GM19238 (cell line): ENCODE results near the gene CCDC127.
"Not testable (repeated sequence)": the region's sequence is repeated elsewhere in the genome, so short reads cannot be mapped to it uniquely, and the experiment has no call there.

ENCODE experiments used
- DNase-seq: peaks from one replicate; pipeline ENCODE4 v3.0.0; 2011; ENCODE audit warnings: low spot score; ENCODE audit not compliant: insufficient read length

CCDC127 gene

DNA sequence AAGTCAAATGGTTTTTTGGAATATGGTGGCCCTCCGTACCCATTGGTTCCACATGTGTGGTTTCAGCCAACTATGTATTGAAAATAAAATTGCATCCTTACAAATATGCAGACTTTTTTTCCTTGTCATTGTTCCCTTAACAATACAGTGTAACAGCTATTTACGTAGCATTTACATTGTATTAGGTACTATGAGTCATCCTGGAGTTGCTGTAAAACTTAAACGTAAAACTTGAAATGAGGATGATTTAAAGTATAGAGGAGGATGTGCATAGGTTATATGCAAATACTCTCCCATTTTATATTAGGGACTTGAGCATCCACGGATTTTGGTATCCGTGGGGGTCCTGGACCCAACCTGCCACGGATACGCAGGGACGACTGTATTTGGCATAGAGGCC, 16.5 kb upstream of the CCDC127 start:
- DNase-seq, result no peak

DNA sequence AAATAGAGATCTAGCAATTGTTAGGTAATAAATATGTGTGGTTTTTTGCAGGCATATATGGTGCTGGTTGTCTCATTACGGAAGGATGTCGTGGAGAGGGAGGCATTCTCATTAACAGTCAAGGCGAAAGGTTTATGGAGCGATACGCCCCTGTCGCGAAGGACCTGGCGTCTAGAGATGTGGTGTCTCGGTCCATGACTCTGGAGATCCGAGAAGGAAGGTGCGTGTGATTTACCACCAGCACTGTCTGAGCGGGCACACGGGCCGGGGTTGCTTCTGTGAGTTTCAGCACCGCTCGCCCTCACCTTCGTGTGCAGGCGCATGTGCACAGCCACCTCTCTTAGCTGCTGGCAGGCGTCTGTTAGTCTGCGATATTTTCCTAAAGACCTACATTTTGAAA, 15.5 kb upstream of the CCDC127 start:
- not testable (repeated sequence) for DNase-seq

DNA sequence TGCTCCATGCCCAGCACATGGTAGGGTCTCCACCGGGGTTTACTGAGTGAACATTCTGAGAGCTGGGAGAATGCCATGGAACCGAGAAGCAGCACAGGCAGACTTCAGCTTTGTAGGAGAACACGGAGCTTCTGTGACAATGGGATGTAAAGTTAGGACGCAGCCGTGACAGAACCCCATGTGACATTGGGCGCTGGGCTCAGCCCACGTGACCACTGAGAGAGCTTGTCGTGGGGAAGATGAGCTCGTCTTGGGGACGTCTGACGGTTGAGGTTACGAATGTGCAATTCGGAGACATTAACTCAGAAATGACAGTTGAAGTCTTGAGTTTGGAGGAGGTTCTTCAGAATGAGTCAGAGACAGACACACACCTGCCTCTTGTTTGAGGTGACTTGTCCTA, 13.7 kb upstream of the CCDC127 start:
- no peak for DNase-seq

DNA sequence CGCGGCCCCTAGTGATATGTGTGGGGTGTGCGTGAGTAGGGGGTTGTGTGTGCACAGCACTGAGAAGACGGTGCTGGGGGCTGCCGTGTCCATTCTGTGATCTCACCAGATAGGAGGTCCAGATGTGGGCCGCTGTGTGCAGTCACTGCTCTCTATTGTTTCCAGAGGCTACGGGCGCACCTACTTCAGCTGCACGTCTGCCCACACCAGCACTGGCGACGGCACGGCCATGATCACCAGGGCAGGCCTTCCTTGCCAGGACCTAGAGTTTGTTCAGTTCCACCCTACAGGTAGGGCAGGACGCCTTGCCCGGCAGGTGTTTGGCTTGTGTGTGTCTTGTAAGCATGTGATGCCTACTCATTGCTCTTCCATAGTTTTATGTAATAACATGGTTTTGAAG, 12.8 kb upstream of the CCDC127 start:
- DNase-seq, result no peak

DNA sequence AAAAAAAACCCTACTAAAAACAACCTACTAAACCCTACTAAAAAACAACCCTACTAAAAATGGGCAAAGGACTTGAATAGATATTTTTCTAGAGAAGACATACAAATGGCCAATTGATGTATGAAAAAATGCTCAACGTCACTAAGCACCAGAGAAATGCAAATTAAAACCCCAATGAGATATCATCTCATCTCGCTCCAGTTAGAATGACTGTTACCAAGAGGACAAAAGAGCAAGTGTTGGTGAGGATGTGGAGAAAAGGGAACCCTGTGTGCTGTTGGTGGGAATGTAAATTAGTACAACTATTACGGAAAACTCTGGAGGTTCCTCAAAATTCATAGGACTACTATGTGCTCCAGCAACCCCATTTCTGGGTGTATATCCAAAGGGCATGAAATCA, 10.9 kb upstream of the CCDC127 start:
- DNase-seq, result no peak

DNA sequence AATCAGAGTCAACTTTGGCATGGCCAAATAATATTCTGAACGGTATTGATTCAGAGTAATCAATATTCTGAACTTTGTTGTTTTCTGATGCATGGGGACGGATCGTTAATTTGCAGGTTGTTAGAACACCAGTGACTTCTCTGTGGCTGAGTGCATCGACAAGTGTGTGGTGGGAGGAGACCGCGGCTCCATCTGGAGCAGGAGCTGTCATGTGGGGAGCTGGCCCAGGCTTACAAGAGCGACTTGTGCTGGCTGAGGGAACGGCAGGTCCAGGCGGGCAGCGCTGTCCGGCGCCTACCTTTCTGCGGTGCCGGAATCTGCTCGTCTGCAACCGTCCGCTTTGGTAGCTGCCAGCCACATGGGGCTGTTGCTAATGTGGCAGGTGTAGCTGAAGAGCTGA, 9.4 kb upstream of the CCDC127 start:
- not testable (repeated sequence) for DNase-seq

DNA sequence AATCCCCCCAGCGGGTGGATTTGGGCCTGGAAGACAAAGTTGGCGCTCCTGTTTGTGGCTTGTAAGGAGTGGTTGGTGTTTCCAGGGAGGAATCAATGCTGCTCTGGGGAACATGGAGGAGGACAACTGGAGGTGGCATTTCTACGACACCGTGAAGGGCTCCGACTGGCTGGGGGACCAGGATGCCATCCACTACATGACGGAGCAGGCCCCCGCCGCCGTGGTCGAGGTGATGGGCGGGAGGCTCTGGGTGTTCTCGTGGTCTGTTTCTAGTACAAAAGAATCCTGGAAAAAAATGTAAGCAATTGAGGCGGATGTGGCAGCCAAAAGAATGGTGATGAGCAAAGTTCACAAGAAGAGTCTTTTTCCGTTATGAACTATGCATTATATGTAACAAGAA, 7.4 kb upstream of the CCDC127 start:
- DNase-seq, result no peak

DNA sequence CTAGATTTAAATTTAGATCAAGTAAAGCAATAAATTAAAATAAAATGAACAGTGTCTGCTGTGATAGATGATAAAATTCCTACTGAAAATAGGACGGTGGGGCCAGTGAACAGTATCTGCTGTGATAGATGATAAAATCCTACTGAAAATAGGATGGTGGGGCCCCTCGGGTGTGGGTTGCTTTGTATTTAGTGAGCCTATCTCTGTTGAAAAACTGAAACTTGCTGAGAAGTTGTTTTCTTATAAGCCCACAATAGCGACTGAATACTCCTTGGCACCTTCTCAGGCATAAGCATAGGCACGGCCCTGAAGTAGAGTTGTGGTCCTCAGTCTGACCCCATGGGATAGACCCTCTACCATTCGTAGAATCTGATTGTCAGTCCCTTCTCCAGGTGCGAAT, 5.8 kb upstream of the CCDC127 start:
- no peak for DNase-seq

DNA sequence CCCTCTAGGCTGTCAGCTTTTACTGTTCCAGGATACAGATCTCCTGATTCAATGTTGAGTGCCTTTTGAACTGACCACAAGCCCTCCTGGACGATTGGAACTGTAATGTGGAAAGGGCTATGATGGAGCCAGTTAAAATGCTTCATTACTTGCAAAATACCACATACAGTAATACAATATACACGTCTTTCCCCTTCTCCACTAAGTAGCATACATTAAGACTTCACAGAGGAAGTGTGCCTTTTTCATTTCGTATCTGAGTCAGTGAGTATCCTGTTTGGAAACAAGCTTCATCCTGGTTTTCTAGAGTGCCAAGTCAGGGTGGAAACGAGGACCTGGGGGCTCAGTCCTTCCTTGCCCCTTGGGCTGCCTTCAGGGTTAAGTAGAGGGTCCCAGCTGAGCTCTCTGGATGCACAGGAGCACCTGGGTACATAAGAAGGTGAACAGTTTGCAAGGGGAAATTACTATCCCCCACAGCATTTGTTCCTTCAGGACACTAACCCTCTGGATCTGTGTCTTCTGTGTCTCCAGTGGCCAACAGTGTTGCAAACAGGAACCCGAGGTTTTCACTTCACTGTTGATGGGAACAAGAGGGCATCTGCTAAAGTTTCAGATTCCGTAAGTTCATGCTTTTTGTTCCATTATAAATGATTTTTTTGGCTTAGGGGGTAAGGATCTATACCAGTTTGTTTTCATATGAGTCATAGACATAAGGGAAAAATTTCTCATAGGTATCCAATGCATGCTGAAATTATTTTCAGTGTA, 5.2 kb upstream of the CCDC127 start:
- not testable (repeated sequence) for DNase-seq

DNA sequence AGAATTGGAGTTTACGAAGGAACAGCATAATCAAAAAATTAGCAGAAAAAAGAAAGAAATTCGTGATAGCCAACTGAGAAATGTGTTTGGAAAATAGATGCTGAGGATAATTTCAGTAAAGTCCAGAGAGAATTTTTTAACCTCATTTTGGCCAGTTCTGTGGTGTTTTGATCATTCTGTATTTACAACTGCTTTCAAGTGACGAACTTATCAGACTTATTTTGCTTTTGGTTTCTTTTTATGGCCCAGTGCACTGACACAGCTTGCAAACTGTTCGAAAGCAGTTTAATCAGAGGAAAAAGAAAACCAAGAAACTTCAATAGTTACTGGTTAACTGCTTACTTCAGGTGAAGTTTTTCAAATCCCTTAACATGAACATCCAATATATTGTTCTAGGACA, 2.0 kb upstream of the CCDC127 start:
- no peak for DNase-seq

DNA sequence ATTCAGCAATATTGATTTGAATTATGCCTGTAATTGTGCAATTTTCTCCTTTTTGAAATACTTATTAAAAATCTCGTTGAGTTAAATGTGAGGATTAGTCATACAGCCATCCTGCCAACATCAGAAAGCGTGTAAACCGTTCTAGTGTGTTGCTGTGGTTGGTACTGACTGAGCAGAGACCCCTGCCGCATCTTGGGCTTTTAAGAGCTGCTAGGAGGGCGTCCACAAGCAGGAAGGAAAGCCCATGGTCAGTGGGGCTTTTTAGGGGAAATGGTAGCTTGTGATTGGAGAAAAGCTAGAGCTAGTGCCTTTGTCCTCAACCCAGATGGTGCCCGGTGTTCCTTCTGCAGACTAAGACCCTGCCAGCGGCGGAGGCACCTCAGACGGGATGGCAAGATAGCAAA, 1.5 kb upstream of the CCDC127 start:
- DNase-seq, result no peak

DNA sequence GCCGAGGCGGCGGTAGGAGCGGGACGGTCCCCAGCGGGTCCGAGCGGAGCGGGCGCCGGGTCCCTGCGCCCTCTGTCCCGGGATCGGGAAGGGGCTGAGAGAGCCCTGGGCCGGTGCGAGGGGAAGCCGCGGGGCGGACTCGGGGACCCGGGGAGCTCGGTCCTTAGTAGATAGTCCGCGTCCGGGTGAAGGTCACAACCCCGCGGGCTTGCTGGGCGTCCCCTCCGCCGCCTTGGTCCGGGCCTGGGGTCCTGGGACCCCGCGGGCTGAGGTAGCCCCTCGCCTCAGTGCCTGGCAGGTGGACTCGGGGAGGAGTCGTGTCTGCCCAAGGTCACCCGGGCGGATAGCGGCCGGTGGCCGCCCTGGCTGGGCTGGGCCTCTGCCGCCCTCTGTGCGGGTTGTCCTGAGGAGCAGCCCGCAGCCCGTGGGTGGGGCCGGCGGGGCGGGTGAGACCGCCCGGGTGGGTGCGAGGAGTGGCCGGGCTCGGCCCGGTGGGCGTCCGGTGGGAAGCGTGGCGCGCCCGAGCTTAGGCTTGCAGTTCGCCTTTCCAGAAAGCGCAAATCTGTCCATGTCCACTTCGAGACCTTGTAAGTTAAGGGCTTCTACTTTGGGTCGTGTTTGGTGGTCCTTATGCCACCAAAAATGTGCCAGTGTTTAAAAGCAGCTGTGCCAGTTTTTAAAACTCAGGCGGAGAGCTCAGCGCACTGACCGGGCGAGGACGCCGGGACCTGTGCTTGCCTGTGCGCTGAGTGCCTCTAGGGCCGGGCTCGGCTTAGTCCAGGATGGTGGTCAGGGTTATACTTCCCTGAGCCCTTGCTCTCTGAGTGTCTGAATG, 721 bp upstream of the CCDC127 start:
- no peak for DNase-seq

DNA sequence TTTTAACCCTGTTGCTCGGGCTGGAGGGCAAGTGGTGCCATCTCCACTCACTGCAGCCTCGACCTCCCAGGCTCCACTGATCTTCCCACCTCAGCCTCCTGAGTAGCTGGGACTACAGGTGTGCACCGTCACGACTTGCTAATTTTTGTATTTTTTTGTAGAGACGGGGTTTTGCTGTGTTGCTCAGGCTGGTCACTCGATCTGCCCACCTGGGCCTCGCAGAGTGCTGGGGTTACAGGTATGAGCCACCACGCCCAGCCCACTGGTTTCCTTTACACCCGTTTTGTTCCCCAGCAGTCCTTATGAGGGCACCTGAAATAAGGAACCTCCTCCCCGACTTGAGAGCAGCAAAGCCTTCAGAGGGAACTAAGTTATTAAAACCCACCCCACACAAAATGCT, 1.9 kb downstream of the CCDC127 start:
- not testable (repeated sequence) for DNase-seq

DNA sequence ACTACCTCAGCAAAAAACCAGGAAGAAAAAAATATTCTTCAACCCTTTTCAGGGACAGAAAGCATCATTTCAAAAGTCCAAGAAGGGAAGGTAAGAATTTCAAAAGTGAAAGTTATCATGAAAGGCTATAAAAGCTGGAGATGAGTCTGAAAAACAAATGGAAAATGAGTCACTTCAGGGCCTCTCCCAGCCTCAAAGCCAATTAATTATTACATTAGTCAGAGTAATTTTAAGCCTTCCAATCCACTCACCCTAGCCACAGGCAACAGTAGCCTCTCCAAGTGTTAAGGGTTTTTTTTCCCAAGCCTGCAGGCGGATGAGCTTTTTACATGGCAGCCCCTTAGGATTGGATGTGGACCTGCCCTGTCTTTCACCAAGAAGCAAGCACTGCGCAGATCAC, 2.7 kb downstream of the CCDC127 start:
- DNase-seq, result not testable (repeated sequence)

DNA sequence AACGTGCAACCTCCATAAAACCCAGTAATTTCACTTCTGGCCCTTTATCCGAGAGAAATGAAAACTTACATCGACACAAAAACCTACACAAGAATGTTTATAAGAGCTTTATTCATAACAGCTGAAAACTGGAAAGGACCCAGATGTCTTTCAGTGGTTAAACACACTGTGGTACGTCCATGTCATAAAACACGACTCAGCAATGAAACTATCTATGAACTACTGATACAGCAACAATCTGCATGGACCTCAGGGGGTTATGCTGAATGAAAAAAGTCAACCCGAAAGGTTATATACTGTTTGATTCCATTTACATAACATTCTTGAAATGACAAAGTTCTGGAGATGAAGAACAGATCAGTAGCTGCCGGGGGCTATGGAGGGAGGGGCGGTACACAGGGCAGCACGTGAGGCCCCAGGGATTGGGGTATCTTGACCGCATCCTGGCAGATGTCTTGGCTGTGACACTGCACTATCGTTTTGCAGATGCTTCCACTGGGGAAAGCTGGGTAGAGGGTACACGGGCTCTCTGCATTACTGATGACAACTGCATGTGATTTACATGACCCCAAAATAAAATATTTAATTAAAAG, 4.1 kb downstream of the CCDC127 start:
- no peak for DNase-seq

DNA sequence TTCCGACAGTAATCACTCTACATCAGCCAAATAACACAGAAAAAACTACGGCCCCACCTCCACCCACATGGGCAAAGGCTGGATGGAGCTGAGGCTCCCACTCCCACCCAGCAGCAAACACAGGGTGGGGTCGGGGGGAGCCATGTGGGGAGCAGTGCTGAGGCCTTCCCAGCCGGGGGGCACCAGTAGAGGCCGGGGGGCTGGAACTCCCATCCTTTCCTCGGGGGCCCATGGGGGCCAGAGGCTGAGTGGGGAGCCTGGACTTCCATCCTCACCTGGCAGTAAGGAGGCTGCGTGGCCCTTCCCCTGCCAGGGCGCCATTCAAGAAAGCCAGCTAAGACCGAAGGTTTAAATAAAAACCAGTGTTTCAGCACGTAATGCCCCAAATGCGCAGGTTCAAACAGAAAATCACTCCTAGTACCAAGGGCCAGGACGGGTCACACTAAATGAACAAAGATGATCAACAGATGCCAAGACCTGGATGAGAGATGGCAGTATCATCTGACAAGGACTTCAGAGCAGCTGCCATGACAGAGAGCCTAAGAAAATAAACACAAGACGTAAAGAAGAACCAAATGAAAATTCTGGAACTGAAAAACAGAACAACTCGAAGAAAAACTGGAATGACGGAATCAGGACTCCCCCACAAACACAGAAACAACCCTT, 9.4 kb downstream of the CCDC127 start:
- DNase-seq, result no peak

DNA sequence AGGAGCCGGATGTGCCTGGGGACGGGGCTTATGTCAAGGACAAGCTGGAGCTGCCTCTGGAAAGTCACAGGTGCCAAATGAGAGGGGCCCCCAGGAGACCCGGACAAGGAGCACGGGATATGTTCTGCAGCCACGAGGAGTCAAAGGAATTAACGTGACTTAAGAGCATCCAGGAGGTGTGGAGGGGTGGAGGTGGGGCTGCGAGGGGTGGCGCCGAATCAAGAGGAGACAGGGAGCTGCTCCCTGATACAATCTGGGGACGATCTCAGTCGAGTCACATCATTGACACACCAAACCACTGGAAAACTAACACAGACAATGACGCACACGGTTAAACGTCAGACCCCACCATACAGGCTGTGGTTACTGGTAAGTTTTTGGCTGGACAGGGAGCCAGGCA, 10.4 kb downstream of the CCDC127 start:
- DNase-seq, result no peak

DNA sequence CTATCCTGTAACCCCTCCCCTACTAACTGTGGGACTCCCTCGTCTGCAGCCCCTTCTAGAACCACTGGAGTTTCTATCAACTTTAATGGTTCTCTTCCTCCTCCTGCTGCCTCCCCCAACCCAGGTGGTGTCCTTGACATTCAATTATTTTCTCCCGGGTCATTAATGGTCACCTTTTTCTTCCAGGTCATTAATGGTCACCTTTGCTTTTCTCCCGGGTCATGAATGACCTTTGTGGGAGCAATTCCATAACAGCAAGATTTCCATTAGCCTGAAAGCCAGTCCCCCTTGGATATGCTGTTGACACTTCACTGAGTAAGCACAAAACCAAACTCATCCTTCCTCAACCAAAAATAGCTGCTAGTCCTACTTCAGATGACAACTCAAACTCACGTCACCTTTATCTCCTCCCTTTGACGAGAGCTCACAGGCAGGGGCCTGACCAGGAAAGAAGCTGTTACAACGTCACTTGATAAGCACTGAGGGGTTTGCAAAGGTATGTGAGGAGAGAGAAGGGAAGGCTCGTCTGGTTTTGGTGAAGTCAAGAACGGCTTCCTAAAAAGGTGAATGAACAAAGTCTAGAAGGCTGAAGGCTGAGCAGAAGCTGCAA, 10.9 kb downstream of the CCDC127 start:
- no peak for DNase-seq

DNA sequence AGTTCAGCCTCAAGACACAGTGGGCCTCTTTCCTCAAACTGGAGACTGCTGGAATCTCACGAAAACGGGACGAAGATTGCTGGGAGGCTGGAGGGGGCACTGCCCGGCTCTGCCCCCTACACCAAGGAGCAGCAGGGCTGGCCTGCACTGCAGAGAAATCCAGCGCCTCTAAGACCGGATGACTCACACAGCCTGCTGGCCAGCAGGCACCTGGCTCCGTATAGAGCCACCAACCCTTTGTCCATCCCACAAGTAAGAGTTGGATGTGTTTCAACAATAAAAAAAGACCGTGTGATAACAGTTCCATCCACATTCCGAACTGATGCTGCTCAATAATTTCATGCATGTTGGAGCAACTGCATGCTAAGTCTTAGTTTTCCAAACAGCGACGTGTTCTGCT, 11.5 kb downstream of the CCDC127 start:
- no peak for DNase-seq

DNA sequence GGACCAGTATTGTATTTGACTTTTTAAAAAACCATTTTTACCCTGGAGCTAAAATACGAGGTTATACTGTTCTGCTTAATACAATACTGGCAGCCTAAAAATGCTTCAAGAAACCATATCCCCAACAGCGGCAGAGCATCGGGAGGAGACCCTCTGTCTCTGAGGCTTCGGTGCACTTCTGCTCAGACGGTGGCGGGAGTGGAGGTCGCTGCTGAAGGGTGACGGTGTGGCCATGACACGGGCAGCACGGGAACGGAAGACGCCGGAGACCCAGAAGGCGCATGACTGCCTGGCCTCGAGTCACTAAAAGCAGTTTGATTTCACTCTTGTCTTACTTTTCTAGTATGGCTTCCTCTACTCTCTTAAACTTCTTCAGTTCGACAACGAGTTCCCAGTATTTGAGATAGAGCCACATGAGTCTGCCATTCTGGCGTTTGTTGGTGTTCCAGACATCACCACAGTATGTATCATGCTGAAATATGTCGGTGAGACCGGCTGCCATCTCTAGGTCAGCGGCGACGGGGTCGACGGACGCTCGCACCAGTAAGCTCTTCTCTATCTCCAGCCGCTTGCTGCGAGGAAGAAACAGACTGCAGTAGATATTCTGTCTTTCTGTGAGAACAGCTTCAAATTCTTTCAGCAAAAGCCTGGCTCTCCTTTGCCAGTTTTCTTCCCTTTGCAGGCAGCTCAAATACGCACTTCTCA, 12.8 kb downstream of the CCDC127 start:
- DNase-seq, result no peak

DNA sequence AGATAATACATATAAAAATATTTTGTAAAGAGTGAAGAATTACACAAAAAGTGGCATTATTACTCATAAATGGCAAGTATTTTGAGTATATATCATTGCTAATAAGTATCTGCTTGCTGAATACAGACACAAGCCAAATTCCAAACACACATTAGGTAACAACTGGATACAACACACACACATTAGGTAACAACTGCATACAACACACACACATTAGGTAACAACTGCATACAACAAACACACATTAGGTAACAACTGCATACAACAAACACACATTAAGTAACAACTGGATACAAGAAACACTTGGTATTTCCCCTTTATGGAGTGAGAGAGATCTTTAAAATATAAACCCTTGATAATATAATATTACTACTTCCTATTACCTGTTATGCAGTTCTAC, 13.5 kb downstream of the CCDC127 start:
- no peak for DNase-seq
